Right ventricle myocardium inferior (tissue), 1 donor: Measurements from ENCODE around the gene CARD11. TPM values are rescaled to one million over a fixed set of nuclear protein-coding genes. Genes with fewer than 3 reads are reported as not detected.

Source experiments
- ATAC-seq: fragments of 200-7000 bp; cut with Tn5 transposase; one replicate; pipeline ENCODE4 v1.9.1; 2020; ENCODE audit warnings: mild to moderate bottlenecking, moderate library complexity
- DNase-seq: peaks from one replicate; pipeline ENCODE4 v3.0.0; 2021; ENCODE audit errors: missing footprints
- intact Hi-C: fragments of 100-400 bp; cut with DNase I; formaldehyde crosslinking; loops from one replicate; pipeline ENCODE4 v1.11.0; 2022
- total RNA-seq: library from RNA; stranded (reverse); fragmentation: NEBNext Ultra II Directional; extraction: Animal tissue kit (Norgen Biotek cat#: 25700); gene quantifications from one replicate; pipeline ENCODE4 v1.2.1, GENCODE V29; 2021
- donor health status: DM: no; HTN: yes; CAD: no; lungs with severe emphysema.

CARD11 gene
- total RNA-seq, 1 donor from 2014 or later: 0.41 TPM

DNA sequence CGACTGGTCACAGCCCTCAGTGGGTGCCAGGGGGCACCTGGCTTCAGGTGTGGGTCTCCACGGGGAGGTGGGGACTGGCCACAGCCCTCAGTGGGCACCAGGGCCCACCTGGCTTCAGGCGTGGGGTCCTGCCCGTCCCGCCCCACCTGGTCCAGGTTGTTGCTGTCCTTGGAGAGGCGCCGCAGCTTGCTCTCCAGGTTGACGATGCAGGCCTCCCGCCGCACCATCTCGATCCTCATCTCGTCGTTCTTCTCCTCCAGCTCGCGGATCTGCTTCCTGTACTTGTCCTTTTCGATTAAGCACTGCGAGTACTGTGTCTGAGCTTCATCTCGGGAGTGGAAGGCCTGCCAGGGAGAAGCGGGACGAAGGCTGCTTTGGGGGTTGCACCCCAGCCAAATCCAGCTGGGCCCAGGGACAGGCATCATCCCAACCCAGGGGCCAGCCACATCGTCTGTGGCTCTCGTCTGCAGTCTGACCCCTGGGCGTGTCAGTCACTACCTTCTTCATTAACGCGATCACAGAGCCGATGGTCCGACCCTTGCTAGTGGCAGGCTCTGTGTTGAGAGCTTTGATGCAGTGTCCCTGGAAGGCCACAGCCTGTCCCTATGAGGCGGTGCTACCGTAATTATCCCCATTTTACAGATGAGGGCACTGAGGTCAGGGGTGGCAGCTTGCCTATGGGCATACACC lies 106.6 kb downstream of the CARD11 start:
- ATAC-seq: no peak
- intact Hi-C loops: no loop called here
- no peak for DNase-seq

DNA sequence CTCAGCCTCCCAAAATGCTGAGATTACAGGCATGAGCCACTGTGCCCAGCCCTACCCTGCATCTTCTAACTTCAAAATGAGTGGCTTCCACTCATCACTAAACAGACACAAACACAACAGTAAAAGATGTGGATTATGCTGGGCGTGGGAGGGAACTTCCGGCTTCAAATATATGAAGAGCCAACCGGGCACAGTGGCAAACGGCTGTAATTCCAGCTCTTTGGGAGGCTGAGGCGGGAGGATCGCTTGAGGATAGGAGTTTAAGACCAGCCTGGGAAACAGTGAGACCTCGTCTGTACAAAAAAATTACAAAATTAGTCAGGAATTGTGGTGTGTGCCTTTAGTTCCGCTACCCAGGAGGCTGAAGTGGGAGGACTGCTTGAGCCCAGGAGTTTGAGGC lies 107.4 kb downstream of the CARD11 start:
- ATAC-seq (no peak), DNase-seq (no peak)
- intact Hi-C loops: no loop called here

DNA sequence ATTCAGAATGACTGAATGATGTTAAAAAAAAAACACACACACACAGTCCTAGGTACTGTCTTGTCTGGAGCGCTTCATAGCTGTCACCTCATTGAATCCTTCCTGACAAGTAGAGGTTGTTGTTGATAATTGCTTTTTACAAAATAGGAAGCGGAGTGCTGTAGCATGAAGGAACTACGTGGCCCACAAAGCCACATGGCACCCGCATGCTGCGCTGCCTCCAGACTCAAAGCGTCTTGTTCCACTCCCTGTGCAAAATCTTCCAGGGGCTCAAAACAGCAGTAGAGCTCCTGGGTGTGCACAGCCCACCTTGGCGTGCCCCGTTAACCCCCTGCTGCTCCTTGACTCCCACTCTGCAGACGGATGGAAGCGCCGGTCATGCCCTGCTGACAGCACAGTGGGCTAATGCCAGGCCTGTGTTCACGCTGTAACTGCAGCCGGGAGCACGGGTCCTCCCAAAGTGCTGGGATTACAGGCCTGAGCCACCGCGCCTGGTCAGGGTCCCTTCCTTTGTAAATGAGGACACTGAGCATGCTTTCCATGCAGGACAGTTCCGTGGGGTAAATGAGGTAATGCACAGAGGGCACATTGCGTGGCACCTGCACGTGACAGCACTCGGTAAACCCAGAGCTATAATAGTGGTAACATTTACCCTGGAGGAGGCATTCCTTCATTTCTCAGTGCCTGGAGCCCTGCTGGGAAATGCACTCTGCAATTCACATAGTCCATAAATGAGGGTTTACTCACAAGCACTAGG lies 108.5 kb downstream of the CARD11 start:
- intact Hi-C loops: no loop called here

DNA sequence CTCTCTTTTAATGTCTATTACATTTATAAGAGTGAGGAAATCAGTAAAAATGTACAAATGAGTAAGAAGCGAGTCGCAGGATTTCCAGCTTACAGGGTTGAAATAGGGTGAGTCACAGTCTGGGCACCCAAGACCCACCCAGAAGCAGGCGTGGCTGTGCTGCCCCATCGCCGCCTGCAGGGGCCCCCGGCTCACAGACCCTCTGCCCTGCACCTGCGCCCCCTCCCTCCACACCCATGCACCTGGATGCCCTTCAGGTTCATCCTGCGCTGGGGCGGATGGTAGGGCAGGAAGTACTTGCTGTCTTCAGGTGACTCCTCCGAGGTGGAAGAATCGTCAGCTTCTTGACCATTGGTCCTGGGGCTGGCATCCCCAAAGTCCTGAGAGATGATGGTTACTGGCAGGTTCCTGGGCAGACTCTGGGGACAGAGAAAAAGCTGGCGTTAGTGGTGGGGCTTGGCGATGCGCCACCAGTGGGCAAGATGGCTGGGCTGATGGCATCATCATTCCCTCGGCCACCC lies 109.4 kb downstream of the CARD11 start:
- intact Hi-C loops: no loop called here
- DNase-seq (no peak), ATAC-seq (no peak)

More for the DNA sequence above, 108.5 kb downstream of the CARD11 start:
- ATAC-seq: no peak
- DNase-seq: no peak

DNA sequence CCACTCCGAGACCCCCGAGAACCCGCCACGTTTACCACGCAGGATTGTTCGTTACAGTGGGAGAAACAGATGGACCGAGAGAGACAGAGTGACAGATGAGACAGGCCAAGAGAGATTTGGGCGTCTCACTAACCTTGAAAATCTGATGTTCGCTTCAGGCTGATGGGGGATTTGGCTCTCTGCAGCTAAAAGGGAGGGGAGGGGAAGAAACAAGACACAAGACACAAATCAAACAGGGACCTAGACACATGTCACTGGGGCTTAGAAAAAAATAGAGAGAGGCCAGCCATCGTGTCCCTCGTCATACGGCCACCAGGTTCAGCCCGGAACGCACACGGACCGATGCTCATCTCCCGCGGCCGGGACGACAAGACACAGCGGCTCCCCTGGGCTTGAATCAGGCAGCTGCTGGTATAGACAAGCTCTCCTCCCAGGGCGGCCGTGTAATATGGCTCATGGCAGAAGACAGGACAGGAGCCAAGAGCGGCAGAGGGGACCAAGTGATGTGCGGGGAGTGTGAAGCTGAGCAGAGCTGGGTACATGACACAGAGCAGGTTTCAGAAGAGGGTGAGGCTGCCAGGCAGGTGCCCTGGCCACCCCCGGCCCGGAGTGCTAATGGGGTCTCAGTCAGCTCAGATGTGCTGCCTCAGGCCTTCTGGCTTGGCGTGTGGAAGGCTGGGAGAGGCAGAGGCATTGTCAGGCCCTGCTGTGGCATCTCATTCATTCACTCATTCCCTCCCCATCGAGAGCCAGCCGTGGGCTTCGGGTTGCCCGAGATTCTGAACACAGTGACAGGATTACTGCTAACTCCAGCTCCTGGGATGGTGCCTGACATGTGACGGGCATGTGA lies 111.0 kb downstream of the CARD11 start:
- intact Hi-C loops: no loop called here
- no peak for DNase-seq
- no peak for ATAC-seq

DNA sequence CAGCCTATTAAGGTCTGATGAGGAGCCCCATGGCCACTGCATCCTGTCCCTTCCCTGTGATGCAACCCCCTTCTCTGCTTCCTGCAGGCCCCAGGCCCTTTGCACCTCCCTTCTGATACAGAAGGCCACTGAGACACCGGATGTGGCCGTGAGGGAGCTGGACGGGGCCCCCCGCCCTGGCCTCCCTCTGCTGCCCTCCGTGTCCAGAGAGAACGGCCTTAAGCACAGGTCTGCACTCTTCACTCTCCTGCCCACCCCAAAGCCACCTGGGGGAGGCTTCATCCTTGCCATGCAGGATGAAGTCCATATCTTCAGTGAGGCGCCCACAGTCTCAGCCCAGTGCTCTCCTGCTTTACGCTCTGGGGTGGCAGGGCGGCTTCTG lies 112.6 kb downstream of the CARD11 start:
- DNase-seq (no peak), ATAC-seq (no peak)
- intact Hi-C loops: no loop called here

DNA sequence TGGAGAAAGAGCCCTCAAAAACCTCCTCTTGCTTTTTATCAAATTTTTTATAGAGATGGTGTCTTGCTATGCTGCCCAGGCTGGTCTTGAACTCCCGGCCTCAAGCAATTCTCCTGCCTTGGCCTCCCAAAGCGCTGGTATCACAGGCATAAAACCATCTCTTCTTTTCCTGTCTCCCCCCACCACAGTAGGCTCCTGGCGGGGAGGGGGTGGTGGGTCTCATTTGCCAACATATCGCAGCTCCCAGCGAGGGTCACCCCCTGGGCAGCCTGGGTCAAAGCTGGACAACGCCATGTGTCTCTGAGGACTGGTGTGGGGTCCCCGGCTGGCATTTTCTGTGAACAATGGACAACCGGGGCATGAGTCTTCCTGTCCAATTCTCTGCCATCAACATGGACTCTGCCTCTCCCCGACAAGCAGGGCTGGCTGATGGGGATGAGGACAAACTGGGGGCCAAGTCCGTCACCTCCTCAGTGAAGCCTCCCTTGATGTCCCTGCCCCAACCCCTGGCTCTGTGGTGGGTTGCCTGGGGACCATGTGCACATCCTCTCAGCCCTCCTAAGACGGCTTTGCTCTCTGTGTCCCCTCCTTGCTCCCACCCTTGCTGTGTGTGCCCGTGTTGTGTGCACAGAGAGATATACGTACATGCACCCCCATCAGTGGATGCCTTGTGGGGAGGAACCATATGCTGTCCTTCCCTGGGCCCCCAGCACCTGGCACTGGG lies 113.2 kb downstream of the CARD11 start:
- ATAC-seq: no peak
- intact Hi-C loops: no loop called here
- DNase-seq: no peak

DNA sequence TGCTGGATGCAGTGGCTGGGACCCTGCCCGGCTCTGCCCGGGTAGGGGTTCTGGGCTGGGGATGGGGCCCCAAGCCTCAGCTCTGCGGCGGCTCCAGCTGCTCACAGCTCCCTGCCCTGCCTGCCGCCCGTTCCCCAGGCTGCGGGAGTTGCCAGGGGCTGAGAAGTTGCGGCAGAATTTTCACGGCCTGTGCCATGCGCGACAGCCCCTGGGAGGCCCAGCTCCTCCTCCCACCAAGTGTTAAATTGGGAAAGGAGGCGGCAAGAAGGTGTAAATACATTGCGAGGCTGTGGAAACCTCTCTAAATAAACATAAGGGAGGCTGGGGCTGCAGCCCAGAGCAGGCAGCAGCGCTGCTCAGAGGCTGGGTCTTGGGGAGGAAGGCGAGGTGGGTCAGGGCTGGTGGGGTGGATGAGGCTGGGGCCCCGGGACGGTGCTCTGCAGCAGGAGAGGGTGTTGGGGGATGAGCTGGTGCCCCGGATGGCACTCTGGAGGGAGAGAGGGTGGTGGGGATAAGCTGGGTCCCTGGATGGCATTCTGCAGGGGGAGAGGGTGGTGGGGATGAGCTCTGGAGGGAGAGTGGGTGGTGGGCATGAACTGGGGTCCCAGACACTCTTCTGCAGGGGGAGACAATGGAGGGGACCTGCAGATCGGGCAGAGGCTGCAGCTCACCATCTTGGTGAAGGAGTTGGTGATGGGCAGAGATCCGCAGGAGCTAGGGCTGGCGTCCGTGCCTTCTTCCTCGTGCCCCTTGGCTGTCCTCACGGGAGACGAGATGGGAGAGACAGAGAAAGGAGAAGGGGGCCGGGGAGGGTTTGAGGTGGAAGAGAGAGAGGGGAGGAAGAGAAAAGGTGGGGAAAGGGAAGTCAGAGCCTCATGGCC lies 114.1 kb downstream of the CARD11 start:
- intact Hi-C loops: no loop called here
- ATAC-seq: no peak
- no peak for DNase-seq

DNA sequence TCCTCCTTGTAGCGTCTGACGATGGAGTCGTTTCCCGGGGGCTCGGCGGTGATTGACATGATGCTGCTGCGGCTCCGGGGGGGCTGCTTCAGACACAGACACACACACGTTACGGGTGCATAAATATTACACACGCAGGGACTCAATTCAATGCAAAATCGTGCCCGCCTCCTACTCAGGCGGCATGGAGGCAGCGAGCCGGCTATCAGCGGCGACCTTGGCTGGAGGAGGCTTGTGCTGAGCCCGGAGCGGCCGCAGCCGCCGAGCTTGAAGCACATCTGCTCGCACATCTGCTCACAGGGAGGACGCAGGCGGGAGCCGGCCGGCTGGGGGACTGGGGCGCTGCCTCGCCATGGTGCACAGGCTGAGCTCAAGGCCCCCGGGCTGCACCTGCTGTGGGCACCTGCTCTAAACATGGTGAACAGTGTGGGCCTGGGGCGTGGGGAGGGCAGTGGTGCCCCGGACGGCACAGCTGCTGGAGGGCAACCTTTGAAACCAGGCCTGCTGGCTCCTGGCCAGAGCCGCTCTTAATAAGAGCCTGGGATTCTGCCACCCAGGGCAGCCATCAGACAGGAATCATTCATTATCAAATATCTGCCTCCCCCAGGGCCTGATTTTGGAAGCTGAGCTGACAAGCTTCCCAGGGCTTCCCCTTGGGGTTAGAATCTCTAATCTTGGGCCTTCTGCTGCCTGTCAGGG lies 114.9 kb downstream of the CARD11 start:
- intact Hi-C loops: no loop called here
- DNase-seq: no peak
- ATAC-seq: peak; percentile 20

DNA sequence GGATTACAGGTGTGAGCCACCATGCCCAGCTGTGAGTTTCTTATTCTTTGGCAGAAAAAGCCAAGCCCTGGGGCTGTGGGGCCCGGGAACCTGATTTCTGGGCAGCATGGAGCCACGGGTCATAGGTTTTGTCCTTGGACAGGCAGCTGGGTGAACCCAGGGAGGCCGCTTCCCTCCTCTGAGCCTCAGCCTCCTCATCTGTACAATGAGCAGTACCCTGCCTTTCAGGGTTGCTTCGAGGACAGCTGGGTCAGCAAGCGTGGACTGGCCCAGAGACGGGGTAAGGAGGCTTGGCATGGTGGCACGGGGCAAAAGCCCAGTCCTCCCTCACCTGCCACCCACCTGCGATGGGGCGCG lies 115.4 kb downstream of the CARD11 start:
- ATAC-seq: no peak
- intact Hi-C loops: no loop called here
- DNase-seq: no peak

DNA sequence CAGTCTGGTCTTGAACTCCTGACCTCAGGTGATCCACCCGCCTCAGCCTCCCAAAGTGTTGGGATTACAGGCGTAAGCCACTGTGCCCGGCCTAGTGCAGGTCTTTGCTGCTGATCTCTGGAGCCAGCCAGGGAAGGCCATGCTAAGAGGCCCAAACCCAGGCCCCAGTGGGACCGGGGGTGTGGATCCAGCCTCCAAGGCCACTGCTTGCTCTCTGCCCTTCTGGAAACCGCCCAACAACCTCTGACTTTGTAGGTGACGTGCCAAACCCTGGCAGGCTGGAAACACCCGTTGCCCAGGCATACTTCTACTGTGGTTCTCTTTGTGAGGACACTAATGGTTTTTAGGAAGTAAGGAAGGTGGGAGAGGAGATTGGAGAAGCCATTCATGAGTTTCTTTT lies 116.1 kb downstream of the CARD11 start:
- ATAC-seq (no peak), DNase-seq (no peak)
- intact Hi-C loops: no loop called here

DNA sequence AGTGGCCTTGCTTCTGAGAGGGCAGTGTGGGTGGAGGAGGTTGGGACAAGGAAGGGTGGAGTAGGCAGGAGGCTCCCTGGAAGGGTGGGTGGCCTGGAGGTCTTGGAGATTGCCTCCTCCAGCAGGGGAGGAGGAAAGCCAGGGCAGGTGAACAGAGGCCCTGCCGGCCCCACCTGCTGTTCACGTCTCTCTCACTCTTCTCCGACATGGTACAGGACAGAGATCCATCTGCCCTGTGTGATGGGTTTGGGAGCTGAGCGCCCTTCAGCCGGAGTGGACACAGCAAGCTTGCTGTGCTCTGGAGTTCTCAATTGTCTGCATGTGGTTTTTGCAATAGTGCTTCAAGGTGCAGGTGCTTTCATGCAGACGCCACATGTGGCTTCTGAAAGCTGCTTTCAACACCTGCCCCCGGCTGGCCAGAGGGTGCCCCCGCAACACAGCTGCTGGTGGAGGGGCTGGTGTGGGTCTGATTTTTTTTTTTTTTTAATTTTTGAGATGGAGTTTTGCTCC lies 116.7 kb downstream of the CARD11 start:
- DNase-seq (no peak), ATAC-seq (no peak)
- intact Hi-C loops: no loop called here

DNA sequence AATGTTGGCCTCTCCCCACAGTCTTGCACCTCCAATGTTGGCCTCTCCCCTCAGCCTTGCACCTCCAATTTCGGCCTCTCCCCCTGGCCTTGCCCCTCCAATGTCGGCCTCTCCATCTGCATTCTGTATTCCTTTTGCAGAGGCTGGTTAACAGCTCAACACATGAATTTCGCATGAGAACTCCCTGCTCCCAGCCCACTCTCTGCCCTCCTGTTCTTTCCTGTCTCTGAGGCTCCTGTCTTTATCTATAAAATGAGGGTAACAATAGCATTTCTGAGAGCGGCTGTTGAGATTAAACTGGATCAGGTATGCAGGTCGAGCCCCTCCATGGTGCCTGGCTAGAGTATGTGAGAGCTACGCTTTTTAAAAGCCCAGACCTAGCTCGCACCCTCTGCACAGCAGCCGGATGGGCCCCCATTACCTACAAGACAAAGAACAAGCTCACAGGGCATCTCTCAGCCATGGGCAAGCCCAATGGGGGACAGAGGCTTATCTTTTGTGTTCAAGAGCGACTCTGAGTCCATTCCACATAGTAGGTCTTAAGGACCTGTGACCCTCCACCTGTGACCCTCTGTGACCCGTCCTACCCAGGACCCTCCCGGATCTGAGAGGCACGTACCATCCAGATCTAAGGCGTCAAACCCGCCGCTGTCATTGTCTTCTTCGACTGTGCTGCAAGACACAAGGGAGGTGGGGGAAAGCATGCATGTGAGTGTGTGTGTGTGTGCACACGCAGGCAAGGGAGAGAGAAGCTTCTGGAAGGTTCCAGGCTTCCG lies 117.4 kb downstream of the CARD11 start:
- DNase-seq (no peak), ATAC-seq (no peak)
- intact Hi-C loops: no loop called here

DNA sequence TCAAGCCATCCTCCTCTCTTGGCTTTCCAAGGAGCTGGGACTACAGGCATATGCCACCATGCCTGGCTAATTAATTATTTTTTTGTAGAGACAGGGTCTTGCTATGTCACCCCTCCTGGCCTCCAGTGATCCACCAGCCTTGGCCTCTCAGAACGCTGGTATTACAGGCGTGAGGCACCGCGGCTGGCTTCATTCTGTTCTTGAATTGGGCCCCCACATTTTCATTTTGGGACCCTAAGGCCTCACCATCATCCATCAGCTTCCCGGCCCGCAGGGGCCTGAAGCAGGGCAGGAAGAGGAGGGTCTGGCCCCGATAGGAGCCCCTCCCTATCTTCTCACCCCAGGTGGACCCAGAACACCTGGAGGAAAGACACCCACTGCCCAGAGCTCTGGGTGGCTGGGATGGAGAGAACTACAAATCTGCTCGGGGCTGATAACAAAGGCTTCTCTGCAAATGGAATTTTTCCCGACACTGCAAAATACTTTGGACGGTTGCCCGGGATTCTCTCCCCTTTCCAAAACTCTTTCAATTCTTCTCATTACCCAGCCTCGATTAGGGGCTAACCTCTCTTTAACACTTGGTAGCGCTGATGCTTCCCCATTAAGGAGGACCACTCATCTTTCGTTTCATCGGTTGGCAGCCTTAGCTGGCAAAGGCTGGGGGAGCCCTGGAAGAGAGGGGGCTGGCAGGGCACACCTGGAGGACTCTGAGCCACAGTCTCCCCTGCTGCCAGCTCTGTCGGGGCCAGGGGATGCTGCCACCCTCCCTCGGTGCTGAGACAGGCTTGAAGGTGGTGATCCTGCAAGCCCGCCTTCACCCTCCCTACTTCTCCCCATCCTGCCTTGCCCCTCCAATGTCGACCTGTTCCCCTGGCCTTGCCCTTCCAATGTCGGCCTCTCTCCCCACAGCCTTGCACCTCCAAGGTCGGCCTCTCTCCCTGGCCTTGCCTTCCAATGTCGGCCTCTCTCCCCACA lies 118.5 kb downstream of the CARD11 start:
- intact Hi-C loops: no loop called here
- ATAC-seq: no peak
- DNase-seq: no peak

DNA sequence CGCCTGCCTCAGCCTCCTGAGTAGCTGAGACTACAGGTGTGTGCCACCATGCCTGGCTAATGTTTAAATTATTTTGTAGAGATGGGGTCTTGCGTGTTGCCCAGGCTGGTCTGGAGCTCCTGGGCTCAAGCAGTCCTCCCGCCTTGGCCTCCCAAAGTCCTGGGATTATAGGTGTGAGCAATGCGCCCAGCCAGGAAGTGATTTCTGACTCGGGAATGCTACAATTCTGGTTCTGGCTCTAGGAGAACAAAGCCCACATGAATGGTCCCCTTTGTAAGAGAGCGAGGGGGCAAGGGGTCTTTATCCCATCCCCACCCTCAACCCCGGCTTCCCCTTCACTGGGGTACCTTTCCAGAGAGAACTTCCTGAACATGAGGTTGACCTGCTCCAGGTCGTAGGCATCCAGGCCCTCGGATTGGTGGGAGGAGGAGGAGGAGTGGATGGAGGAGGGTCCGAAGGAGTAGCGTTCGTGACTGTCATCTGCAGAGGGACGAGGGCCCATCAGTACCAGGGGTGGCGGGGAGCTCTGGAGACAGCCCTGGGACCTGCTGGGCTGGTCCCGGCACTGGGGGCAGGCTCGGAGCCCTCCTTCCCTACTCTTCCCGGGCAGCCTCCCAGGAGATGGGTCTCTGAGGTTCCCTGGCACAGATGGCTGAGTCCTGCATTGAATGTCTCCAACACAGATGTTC lies 119.6 kb downstream of the CARD11 start:
- ATAC-seq (no peak), DNase-seq (no peak)
- intact Hi-C loops: no loop called here
